B cell (primary cell): ENCODE measurements around the gene GRIP1.

ENCODE experiments used
- EZH2 ChIP-seq: IDR thresholded peaks from 2 replicates; pipeline ENCODE4 v1.6.1; 2012; ENCODE audit warnings: borderline replicate concordance, low read depth, mild to moderate bottlenecking, moderate library complexity, low read length; ENCODE audit not compliant: insufficient read depth, poor library complexity, severe bottlenecking
- TF ChIP-seq, protein P1 (sequence below): fragments of 200-600 bp; IDR thresholded peaks from one replicate; pipeline ENCODE4 v1.8.0; 2022; ENCODE audit warnings: antibody characterized with exemption, mild to moderate bottlenecking

DNA sequence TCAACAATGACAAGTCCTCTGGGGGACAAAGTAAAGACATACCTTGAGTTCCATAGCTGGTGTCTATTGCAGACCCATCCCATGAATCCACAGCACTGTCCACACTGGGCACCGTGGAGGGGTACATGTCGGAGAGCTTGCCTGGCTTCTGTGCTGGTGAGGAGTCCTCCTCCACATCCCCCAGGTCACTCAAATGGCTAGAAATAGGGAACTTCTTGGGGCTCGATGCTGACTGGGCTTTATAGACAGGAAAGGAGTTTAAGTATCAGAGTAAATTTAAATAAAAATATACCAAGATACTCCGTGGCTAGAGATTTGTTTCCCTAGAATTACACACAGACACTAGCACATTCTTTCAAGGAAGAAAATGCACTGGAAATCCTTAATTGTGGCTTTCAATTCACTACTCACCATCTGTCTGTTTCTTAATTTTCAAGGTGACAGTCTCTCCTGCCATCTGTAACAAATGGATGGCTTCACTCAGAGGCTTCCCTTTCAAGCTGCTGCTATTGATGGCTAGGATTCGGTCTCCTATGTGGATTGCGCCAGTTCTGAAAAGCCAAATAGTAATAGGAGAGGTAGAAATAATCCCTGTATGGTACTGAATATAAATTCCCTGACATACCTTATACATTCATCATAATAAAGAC is 286.5 kb downstream of the GRIP1 start:
- no peak for TF ChIP-seq EZH2
- TF ChIP-seq, protein P1, sequence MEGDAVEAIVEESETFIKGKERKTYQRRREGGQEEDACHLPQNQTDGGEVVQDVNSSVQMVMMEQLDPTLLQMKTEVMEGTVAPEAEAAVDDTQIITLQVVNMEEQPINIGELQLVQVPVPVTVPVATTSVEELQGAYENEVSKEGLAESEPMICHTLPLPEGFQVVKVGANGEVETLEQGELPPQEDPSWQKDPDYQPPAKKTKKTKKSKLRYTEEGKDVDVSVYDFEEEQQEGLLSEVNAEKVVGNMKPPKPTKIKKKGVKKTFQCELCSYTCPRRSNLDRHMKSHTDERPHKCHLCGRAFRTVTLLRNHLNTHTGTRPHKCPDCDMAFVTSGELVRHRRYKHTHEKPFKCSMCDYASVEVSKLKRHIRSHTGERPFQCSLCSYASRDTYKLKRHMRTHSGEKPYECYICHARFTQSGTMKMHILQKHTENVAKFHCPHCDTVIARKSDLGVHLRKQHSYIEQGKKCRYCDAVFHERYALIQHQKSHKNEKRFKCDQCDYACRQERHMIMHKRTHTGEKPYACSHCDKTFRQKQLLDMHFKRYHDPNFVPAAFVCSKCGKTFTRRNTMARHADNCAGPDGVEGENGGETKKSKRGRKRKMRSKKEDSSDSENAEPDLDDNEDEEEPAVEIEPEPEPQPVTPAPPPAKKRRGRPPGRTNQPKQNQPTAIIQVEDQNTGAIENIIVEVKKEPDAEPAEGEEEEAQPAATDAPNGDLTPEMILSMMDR = no peak
